NCI-H2081 treated with DMSO at 0.1 percent for 48 hours (cell line): ENCODE results near the gene MRPS22.
"Not testable (repeated sequence)": the region's sequence is repeated elsewhere in the genome, so short reads cannot be mapped to it uniquely, and the experiment has no call there.

Experiments
- DNase-seq: peaks from one replicate; lab custom pipeline; 2025; lab: John Stamatoyannopoulos, UW

MRPS22 gene

GRCh38 chr3:139339219-139339906, 4.5 kb upstream of the MRPS22 start:
- DNase-seq: no peak

GRCh38 chr3:139340784-139341183, 3.0 kb upstream of the MRPS22 start:
- DNase-seq: no peak

- no peak for DNase-seq
Measured at GRCh38 chr3:139342054-139342453, 1.8 kb upstream of the MRPS22 start.

GRCh38 chr3:139346771-139347170, 3.0 kb downstream of the MRPS22 start:
- DNase-seq: no peak

- DNase-seq: peak; percentile 49
Measured at GRCh38 chr3:139353920-139354556, 10.2 kb downstream of the MRPS22 start.

- DNase-seq: no peak
Measured at GRCh38 chr3:139354661-139355060, 10.8 kb downstream of the MRPS22 start.

GRCh38 chr3:139355476-139355875, 11.7 kb downstream of the MRPS22 start:
- no peak for DNase-seq

- DNase-seq: no peak
Measured at GRCh38 chr3:139355891-139356290, 12.1 kb downstream of the MRPS22 start.

GRCh38 chr3:139357899-139358298, 14.1 kb downstream of the MRPS22 start:
- no peak for DNase-seq

GRCh38 chr3:139358841-139359562, 15.2 kb downstream of the MRPS22 start:
- peak; percentile 78 for DNase-seq

- no peak for DNase-seq
Measured at GRCh38 chr3:139361276-139361675, 17.5 kb downstream of the MRPS22 start.

- no peak for DNase-seq
Measured at GRCh38 chr3:139364549-139364948, 20.7 kb downstream of the MRPS22 start.

GRCh38 chr3:139374099-139374498, 30.3 kb downstream of the MRPS22 start:
- DNase-seq: no peak

- no peak for DNase-seq
Measured at GRCh38 chr3:139377378-139377777, 33.6 kb downstream of the MRPS22 start.

GRCh38 chr3:139378587-139379241, 34.9 kb downstream of the MRPS22 start:
- DNase-seq: peak; percentile 86

GRCh38 chr3:139380575-139380974, 36.8 kb downstream of the MRPS22 start:
- no peak for DNase-seq

- not testable (repeated sequence) for DNase-seq
Measured at GRCh38 chr3:139382291-139382690, 38.5 kb downstream of the MRPS22 start.

- no peak for DNase-seq
Measured at GRCh38 chr3:139388077-139388476, 44.3 kb downstream of the MRPS22 start.

- DNase-seq: no peak
Measured at GRCh38 chr3:139388821-139389551, 45.2 kb downstream of the MRPS22 start.

- DNase-seq: peak; percentile 99
Measured at GRCh38 chr3:139389552-139390368, 45.9 kb downstream of the MRPS22 start, which contains the start of gene COPB2. Gene COPB2, minus strand, starts transcription at chr3:139389647. Its CDS starts 97 bp downstream, at chr3:139389550.

- DNase-seq: no peak
Measured at GRCh38 chr3:139394116-139394515, 50.3 kb downstream of the MRPS22 start.
